Activated B cell treated with CpG ODN at 0.5 μM for 24 hours (primary cell): ENCODE measurements around the gene CCDC33. TPM values are rescaled to one million over a fixed set of nuclear protein-coding genes. Genes with fewer than 3 reads are reported as not detected.

ENCODE experiments used
- ATAC-seq: fragments of 200-7000 bp; cut with Tn5 transposase; one replicate; pipeline ENCODE4 v1.10.0; 2021; ENCODE audit warnings: low read depth, mild to moderate bottlenecking, moderate library complexity
- CTCF ChIA-PET: fragments of 350-600 bp; sonication (Branson Sonifier 250); formaldehyde crosslinking; loops from one replicate; lab custom pipeline; 2021; ENCODE audit warnings: antibody characterized with exemption; lab: Charles Lee
- POLR2A ChIA-PET: fragments of 350-600 bp; sonication (Branson Sonifier 250); formaldehyde crosslinking; loops from one replicate; lab custom pipeline; 2021; ENCODE audit warnings: antibody characterized with exemption; lab: Charles Lee
- DNase-seq: peaks from one replicate; pipeline ENCODE4 v3.0.0; 2022
- H3K27ac Mint-ChIP-seq: one replicate; pipeline ENCODE4 v1.8.0; 2020; ENCODE audit warnings: mixed read lengths
- H3K27me3 Mint-ChIP-seq: one replicate; pipeline ENCODE4 v1.8.0; 2021; ENCODE audit warnings: mixed read lengths
- H3K36me3 Mint-ChIP-seq: one replicate; pipeline ENCODE4 v1.8.0; 2021; ENCODE audit warnings: low read depth, mixed read lengths
- H3K4me1 Mint-ChIP-seq: one replicate; pipeline ENCODE4 v1.8.0; 2021; ENCODE audit warnings: mixed read lengths
- H3K4me3 Mint-ChIP-seq: one replicate; pipeline ENCODE4 v1.8.0; 2020; ENCODE audit warnings: mild to moderate bottlenecking, mixed read lengths
- H3K9me3 Mint-ChIP-seq: one replicate; pipeline ENCODE4 v1.8.0; 2020; ENCODE audit warnings: mixed read lengths
- CTCF ChIP-seq: fragments of 200-600 bp; IDR thresholded peaks from one replicate; pipeline ENCODE4 v1.8.0; 2022; ENCODE audit warnings: antibody characterized with exemption, mild to moderate bottlenecking
- intact Hi-C: fragments of 100-400 bp; cut with micrococcal nuclease; formaldehyde crosslinking; loops from one replicate; pipeline ENCODE4 v1.15.1; 2024
- total RNA-seq: library from RNA; stranded (reverse); gene quantifications from 2 replicates; pipeline ENCODE4 v1.2.3, GENCODE V29; 2022

The CCDC33 gene
- total RNA-seq, 1 donor from 2014 or later = not detected

GRCh38 chr15:74225928-74226327 is 10.2 kb upstream of the CCDC33 start:
- ChIA-PET POLR2A (no interaction called here), CTCF (no interaction called here)
- ATAC-seq (no peak), DNase-seq (no peak)
- Mint-ChIP-seq H3K36me3 (no peaks in the 10 kb centered on the region), H3K27me3 (peaks cover 26% of the 10 kb centered on the region), H3K27ac (no peak overlapping the region), H3K4me1 (no peaks in the 10 kb centered on the region), H3K4me3 (no peak overlapping the region), H3K9me3 (no peaks in the 10 kb centered on the region)
- TF ChIP-seq CTCF = no peak
- intact Hi-C loops = no loop called here

- ChIA-PET CTCF (no interaction called here), POLR2A (no interaction called here)
- peaks cover 22% of the 10 kb centered on the region for H3K27me3 Mint-ChIP-seq
- TF ChIP-seq CTCF = no peak
- no peaks in the 10 kb centered on the region for H3K4me1 Mint-ChIP-seq
- intact Hi-C loops = no loop called here
- no peak overlapping the region for H3K4me3 Mint-ChIP-seq
- H3K27ac Mint-ChIP-seq = no peak overlapping the region
- no peaks in the 10 kb centered on the region for H3K36me3 Mint-ChIP-seq
- H3K9me3 Mint-ChIP-seq = no peaks in the 10 kb centered on the region
- no peak for ATAC-seq
- DNase-seq = no peak
Observed at GRCh38 chr15:74226761-74227540, 9.2 kb upstream of the CCDC33 start.

- H3K27ac Mint-ChIP-seq = no peak overlapping the region
- ChIA-PET POLR2A (no interaction called here), CTCF (no interaction called here)
- H3K9me3 Mint-ChIP-seq = no peaks in the 10 kb centered on the region
- intact Hi-C loops = no loop called here
- no peaks in the 10 kb centered on the region for H3K4me1 Mint-ChIP-seq
- ATAC-seq (no peak), DNase-seq (no peak)
- no peaks in the 10 kb centered on the region for H3K36me3 Mint-ChIP-seq
- no peak overlapping the region for H3K4me3 Mint-ChIP-seq
- H3K27me3 Mint-ChIP-seq = peaks cover 18% of the 10 kb centered on the region
- TF ChIP-seq CTCF = no peak
Observed at GRCh38 chr15:74227968-74228722, 8.0 kb upstream of the CCDC33 start.

GRCh38 chr15:74228723-74229081 is 7.4 kb upstream of the CCDC33 start:
- no peak overlapping the region for H3K27ac Mint-ChIP-seq
- no peaks in the 10 kb centered on the region for H3K9me3 Mint-ChIP-seq
- H3K4me1 Mint-ChIP-seq = no peaks in the 10 kb centered on the region
- ChIA-PET CTCF (no interaction called here), POLR2A (no interaction called here)
- H3K4me3 Mint-ChIP-seq = no peak overlapping the region
- no peak for TF ChIP-seq CTCF
- H3K36me3 Mint-ChIP-seq = no peaks in the 10 kb centered on the region
- intact Hi-C loops = no loop called here
- no peak for ATAC-seq
- peaks cover 17% of the 10 kb centered on the region for H3K27me3 Mint-ChIP-seq
- DNase-seq = no peak

- H3K9me3 Mint-ChIP-seq = no peaks in the 10 kb centered on the region
- H3K27me3 Mint-ChIP-seq = peaks cover 9% of the 10 kb centered on the region
- no peaks in the 10 kb centered on the region for H3K36me3 Mint-ChIP-seq
- CTCF ChIA-PET = no interaction called here
- no peak overlapping the region for H3K27ac Mint-ChIP-seq
- DNase-seq = no peak
- H3K4me1 Mint-ChIP-seq = no peaks in the 10 kb centered on the region
- no peak for ATAC-seq
- POLR2A ChIA-PET = no interaction called here
- TF ChIP-seq CTCF = no peak
- intact Hi-C loops = no loop called here
- H3K4me3 Mint-ChIP-seq = no peak overlapping the region
Observed at GRCh38 chr15:74229686-74230085, 6.4 kb upstream of the CCDC33 start.
